ENCODE measurements around the gene LDLRAD4.

Gene LDLRAD4

DNA sequence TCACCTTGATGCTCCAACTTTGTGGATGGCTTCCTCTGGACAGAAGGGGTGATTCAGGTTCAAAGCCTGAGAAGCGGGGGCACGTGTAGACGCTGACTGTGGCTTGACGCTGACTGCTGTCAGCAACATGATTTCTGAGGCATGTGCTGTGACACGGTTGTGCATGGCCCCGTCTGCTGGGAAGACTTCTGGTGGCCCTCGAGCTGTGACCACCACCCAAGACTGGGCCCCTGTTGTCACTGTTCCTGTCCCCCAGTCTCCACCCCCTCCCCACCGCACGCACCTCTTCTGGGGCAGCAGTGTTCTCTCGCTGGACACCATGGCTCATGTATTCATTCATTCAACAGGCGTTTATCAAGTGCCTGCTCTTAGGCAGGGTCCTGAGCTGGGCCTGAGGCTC lies 262.8 kb downstream of the LDLRAD4 start:
- no peak overlapping the region for H3K9ac ChIP-seq (ENCODE audit: low read length)
- H3K4me1 ChIP-seq (ENCODE audit: control insufficient read depth, insufficient read depth, low read length): peaks cover 2% of the 10 kb centered on the region
- no peak overlapping the region for H3K27ac ChIP-seq (ENCODE audit: low read depth, low read length)
- peaks cover 7% of the 10 kb centered on the region; the same call in 1 of the 2 replicates for H3K9me3 ChIP-seq (ENCODE audit: control insufficient read depth, insufficient read depth, low read depth, low read length)
- no peaks in the 10 kb centered on the region for H3K36me3 ChIP-seq (ENCODE audit: control insufficient read depth, insufficient read depth, low read length)
- H3K27me3 ChIP-seq (ENCODE audit: control insufficient read depth, insufficient read depth, low read length): no peaks in the 10 kb centered on the region
- no peak overlapping the region for H3K4me3 ChIP-seq (ENCODE audit: low read depth, low read length)

DNA sequence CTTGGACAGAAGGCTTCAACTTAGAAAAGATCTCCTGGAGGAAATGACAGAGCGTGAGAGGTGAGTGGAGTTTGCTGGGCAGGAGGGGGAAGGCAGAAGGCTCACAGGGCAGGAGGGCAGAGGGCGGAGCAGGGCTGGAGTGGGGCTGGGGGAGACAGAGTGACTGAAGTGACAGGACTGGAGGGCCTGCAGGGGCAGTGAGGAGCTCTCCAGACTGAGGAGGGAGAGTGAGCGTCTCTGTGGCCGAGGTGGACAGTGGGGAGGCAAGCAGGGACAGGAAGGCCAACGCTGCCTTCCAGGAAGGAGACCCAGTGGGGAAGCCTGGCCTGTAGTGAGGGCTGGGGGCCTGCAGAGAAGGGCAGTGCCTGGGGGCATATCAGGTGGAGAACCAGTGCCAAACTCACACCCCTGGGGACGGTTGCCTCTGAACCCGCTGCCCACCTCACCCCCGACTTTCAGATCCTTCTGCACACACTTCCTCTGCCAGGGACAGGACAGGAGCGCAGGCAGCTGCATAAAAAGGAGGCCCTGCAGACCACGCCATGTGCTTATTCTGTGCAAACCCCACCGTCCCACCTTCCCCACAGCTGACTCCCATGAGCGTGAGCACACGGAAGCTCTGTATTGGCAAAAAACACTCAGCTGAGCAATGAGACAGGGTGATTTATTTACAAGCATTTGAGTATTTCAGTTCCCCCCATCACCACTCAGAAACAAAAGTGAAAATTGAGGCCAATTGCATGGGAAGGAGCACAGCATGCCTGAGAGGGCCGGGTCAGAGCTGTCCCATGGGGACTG lies 263.5 kb downstream of the LDLRAD4 start:
- H3K4me1 ChIP-seq (ENCODE audit: control insufficient read depth, insufficient read depth, low read length): peaks cover 9% of the 10 kb centered on the region
- H3K4me3 ChIP-seq (ENCODE audit: low read depth, low read length): no peak overlapping the region
- no peaks in the 10 kb centered on the region for H3K27me3 ChIP-seq (ENCODE audit: control insufficient read depth, insufficient read depth, low read length)
- H3K9ac ChIP-seq (ENCODE audit: low read length): no peak overlapping the region
- H3K9me3 ChIP-seq (ENCODE audit: control insufficient read depth, insufficient read depth, low read depth, low read length): peaks cover 7% of the 10 kb centered on the region; the same call in 1 of the 2 replicates
- H3K36me3 ChIP-seq (ENCODE audit: control insufficient read depth, insufficient read depth, low read length): no peaks in the 10 kb centered on the region
- H3K27ac ChIP-seq (ENCODE audit: low read depth, low read length): no peak overlapping the region

- no peaks in the 10 kb centered on the region for H3K36me3 ChIP-seq (ENCODE audit: control insufficient read depth, insufficient read depth, low read length)
- no peak overlapping the region for H3K9ac ChIP-seq (ENCODE audit: low read length)
- no peaks in the 10 kb centered on the region for H3K27me3 ChIP-seq (ENCODE audit: control insufficient read depth, insufficient read depth, low read length)
- H3K4me1 ChIP-seq (ENCODE audit: control insufficient read depth, insufficient read depth, low read length): peaks cover 14% of the 10 kb centered on the region
- H3K4me3 ChIP-seq (ENCODE audit: low read depth, low read length): no peak overlapping the region
- no peak overlapping the region for H3K27ac ChIP-seq (ENCODE audit: low read depth, low read length)
- peaks cover 7% of the 10 kb centered on the region; the same call in 1 of the 2 replicates for H3K9me3 ChIP-seq (ENCODE audit: control insufficient read depth, insufficient read depth, low read depth, low read length)
Measured at GRCh38 chr18:13482618-13482945, 264.0 kb downstream of the LDLRAD4 start.

DNA sequence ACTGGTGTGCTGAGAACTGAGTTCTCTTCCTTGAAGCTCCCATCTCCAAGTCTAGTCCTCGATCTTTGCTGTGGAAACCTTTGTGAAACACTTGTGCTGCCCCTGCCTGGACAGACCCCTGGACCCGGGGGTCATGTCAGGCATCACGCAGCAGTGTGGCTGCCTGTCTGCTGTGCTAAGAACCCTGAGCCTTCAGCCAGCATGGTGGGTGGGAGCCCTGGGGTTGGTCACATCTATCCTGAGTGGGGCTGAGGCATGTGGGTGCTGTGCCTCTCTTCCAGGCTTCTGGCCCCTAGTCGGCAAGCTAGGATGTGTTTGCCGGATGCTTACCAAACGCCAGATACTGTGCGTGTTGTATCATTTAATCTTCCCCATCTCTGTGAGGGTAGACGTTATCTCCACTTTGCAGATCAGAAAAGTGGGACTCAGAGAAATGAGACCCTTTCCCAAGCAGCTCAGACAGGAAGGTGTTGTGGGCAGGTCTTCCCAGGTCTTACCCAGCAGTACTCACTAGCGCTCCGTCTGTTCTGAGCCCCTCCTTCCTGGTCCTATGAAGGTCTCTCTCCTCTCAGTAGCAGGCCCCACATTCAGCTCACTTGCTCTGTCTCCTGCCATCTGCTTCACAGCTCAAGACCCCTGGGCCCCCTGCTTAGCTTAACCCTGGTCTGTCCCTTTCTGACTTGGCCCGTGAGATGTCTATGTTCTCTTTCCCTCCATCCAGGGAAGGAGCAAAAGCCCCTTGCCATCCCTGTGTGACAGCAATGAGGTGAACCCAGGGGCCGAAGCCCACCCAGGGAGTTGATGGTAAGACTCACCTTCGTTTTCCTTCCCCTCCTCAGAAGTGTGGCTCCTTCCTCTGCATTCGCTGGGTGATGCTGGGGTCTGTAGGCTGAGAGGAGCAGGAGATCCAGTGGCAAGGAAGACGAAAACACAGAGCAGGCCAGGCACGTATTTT lies 265.0 kb downstream of the LDLRAD4 start:
- Histone ChIP-seq H3K4me3 (ENCODE audit: low read depth, low read length) (no peak overlapping the region), H3K36me3 (ENCODE audit: control insufficient read depth, insufficient read depth, low read length) (no peaks in the 10 kb centered on the region), H3K27me3 (ENCODE audit: control insufficient read depth, insufficient read depth, low read length) (no peaks in the 10 kb centered on the region), H3K4me1 (ENCODE audit: control insufficient read depth, insufficient read depth, low read length) (peaks cover 20% of the 10 kb centered on the region), H3K9me3 (ENCODE audit: control insufficient read depth, insufficient read depth, low read depth, low read length) (peaks cover 7% of the 10 kb centered on the region; the same call in 1 of the 2 replicates), H3K27ac (ENCODE audit: low read depth, low read length) (no peak overlapping the region), H3K9ac (ENCODE audit: low read length) (no peak overlapping the region)

GRCh38 chr18:13485182-13485581 lies 266.6 kb downstream of the LDLRAD4 start:
- Histone ChIP-seq H3K36me3 (ENCODE audit: control insufficient read depth, insufficient read depth, low read length) (no peaks in the 10 kb centered on the region), H3K9me3 (ENCODE audit: control insufficient read depth, insufficient read depth, low read depth, low read length) (peaks cover 3% of the 10 kb centered on the region; the same call in 1 of the 2 replicates), H3K4me3 (ENCODE audit: low read depth, low read length) (no peak overlapping the region), H3K27ac (ENCODE audit: low read depth, low read length) (no peak overlapping the region), H3K9ac (ENCODE audit: low read length) (no peak overlapping the region), H3K27me3 (ENCODE audit: control insufficient read depth, insufficient read depth, low read length) (no peaks in the 10 kb centered on the region), H3K4me1 (ENCODE audit: control insufficient read depth, insufficient read depth, low read length) (peaks cover 20% of the 10 kb centered on the region)

- peaks cover 20% of the 10 kb centered on the region for H3K4me1 ChIP-seq (ENCODE audit: control insufficient read depth, insufficient read depth, low read length)
- no peak overlapping the region for H3K4me3 ChIP-seq (ENCODE audit: low read depth, low read length)
- no peak overlapping the region for H3K27ac ChIP-seq (ENCODE audit: low read depth, low read length)
- no peak overlapping the region for H3K9ac ChIP-seq (ENCODE audit: low read length)
- H3K27me3 ChIP-seq (ENCODE audit: control insufficient read depth, insufficient read depth, low read length): no peaks in the 10 kb centered on the region
- no peaks in the 10 kb centered on the region for H3K36me3 ChIP-seq (ENCODE audit: control insufficient read depth, insufficient read depth, low read length)
- no peaks in the 10 kb centered on the region for H3K9me3 ChIP-seq (ENCODE audit: control insufficient read depth, insufficient read depth, low read depth, low read length)
Measured at GRCh38 chr18:13485604-13486003, 267.0 kb downstream of the LDLRAD4 start.

DNA sequence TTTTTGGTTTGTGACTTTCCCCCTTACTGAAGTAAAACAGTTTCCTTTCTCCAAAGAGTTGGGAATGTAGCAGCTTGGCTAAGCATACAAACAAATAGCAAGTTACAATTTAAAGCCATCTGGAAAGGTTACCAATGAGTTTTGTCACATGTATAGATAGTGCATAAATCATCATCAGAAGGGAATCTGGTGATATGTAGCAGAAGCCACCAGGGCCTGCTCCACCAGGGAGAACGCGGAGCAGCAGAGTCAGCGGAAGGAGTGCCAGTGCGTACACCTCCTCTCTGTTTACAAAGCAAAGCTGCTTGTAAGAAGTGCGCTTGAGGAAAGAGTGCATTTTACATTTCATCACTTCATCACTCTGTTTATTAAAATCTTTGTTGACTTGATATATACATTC lies 267.7 kb downstream of the LDLRAD4 start:
- no peak overlapping the region for H3K4me3 ChIP-seq (ENCODE audit: low read depth, low read length)
- H3K9ac ChIP-seq (ENCODE audit: low read length): no peak overlapping the region
- H3K27ac ChIP-seq (ENCODE audit: low read depth, low read length): no peak overlapping the region
- H3K9me3 ChIP-seq (ENCODE audit: control insufficient read depth, insufficient read depth, low read depth, low read length): no peaks in the 10 kb centered on the region
- H3K36me3 ChIP-seq (ENCODE audit: control insufficient read depth, insufficient read depth, low read length): no peaks in the 10 kb centered on the region
- no peaks in the 10 kb centered on the region for H3K27me3 ChIP-seq (ENCODE audit: control insufficient read depth, insufficient read depth, low read length)
- peaks cover 20% of the 10 kb centered on the region for H3K4me1 ChIP-seq (ENCODE audit: control insufficient read depth, insufficient read depth, low read length)

DNA sequence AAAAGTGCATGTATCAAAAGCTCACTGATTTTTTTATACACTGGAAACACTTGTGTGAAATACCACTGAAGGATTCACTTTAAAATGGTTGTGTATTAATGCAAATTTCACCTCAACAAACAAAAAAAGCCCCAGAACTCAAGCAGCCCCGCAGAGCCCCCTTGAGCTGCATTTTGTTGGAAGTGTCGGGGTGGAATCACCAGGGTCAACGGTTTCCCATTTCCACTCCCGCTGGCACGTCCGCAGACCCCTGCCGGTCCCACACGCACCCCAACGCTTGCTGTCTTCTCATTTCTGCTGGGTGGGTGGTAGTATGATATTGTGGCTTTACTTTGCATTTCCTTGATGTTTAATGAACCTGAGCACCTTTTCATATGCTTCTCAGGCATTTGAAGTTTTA lies 268.1 kb downstream of the LDLRAD4 start:
- H3K27me3 ChIP-seq (ENCODE audit: control insufficient read depth, insufficient read depth, low read length): no peaks in the 10 kb centered on the region

DNA sequence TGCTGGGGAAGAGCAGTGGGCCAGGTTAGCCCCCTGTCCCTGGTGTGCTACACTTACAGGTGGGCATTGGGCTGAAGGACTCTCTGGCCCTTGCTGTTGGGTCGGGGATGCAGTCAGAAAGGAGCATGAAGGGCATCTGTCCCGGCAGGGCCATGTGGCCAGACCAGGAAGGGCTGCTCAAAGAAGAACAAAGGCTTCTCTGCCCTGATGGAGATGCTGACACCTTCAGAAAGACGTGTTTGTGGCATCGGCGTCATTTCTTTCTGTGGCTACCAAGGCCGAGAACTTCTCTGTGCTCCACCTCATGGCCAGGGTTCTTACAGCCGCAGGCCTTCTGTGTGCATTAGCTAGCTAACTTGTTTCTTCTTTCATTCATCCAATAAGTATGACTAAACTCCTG lies 268.7 kb downstream of the LDLRAD4 start:
- no peak overlapping the region for H3K9ac ChIP-seq (ENCODE audit: low read length)
- no peak overlapping the region for H3K27ac ChIP-seq (ENCODE audit: low read depth, low read length)

More for the DNA sequence above, 268.1 kb downstream of the LDLRAD4 start:
- no peaks in the 10 kb centered on the region for H3K36me3 ChIP-seq (ENCODE audit: control insufficient read depth, insufficient read depth, low read length)
- no peaks in the 10 kb centered on the region for H3K9me3 ChIP-seq (ENCODE audit: control insufficient read depth, insufficient read depth, low read depth, low read length)
- no peak overlapping the region for H3K9ac ChIP-seq (ENCODE audit: low read length)
- no peak overlapping the region for H3K4me3 ChIP-seq (ENCODE audit: low read depth, low read length)
- peaks cover 20% of the 10 kb centered on the region for H3K4me1 ChIP-seq (ENCODE audit: control insufficient read depth, insufficient read depth, low read length)
- no peak overlapping the region for H3K27ac ChIP-seq (ENCODE audit: low read depth, low read length)

GRCh38 chr18:13488281-13488929 lies 269.8 kb downstream of the LDLRAD4 start:
- no peak overlapping the region for H3K9ac ChIP-seq (ENCODE audit: low read length)
- peaks cover 20% of the 10 kb centered on the region for H3K4me1 ChIP-seq (ENCODE audit: control insufficient read depth, insufficient read depth, low read length)
- H3K9me3 ChIP-seq (ENCODE audit: control insufficient read depth, insufficient read depth, low read depth, low read length): no peaks in the 10 kb centered on the region
- H3K4me3 ChIP-seq (ENCODE audit: low read depth, low read length): no peak overlapping the region
- H3K27me3 ChIP-seq (ENCODE audit: control insufficient read depth, insufficient read depth, low read length): no peaks in the 10 kb centered on the region
- H3K27ac ChIP-seq (ENCODE audit: low read depth, low read length): no peak overlapping the region
- H3K36me3 ChIP-seq (ENCODE audit: control insufficient read depth, insufficient read depth, low read length): no peaks in the 10 kb centered on the region

More for the DNA sequence above, 268.7 kb downstream of the LDLRAD4 start:
- H3K4me3 ChIP-seq (ENCODE audit: low read depth, low read length): no peak overlapping the region
- H3K27me3 ChIP-seq (ENCODE audit: control insufficient read depth, insufficient read depth, low read length): no peaks in the 10 kb centered on the region
- no peaks in the 10 kb centered on the region for H3K9me3 ChIP-seq (ENCODE audit: control insufficient read depth, insufficient read depth, low read depth, low read length)
- H3K36me3 ChIP-seq (ENCODE audit: control insufficient read depth, insufficient read depth, low read length): no peaks in the 10 kb centered on the region
- H3K4me1 ChIP-seq (ENCODE audit: control insufficient read depth, insufficient read depth, low read length): peaks cover 20% of the 10 kb centered on the region

Measured in HUES6 (cell line).